AG04449 (cell line): ENCODE data around the gene SDK1.

Source experiments
- CTCF ChIA-PET: fragments of 350-600 bp; formaldehyde crosslinking; extraction: SDS; loops from one replicate; lab custom pipeline; 2021; ENCODE audit warnings: antibody characterized with exemption; lab: Yijun Ruan, JAX
- POLR2A ChIA-PET: fragments of 400-600, 350-600 bp; formaldehyde crosslinking; extraction: SDS; loops from one replicate; lab custom pipeline; 2020; ENCODE audit warnings: antibody characterized with exemption, inconsistent platforms; lab: Yijun Ruan, JAX
- DNase-seq: peaks from one replicate; pipeline ENCODE4 v3.0.0-alpha.2; 2010; ENCODE audit warnings: low read depth, low spot score
- H3K4me3 ChIP-seq: 2 replicates; pipeline ENCODE4 v1.5.1; 2011; ENCODE audit warnings: low read depth, mild to moderate bottlenecking, control low read depth, low read length
- TF ChIP-seq, protein P1 (sequence below): IDR thresholded peaks from one replicate; pipeline ENCODE4 v1.5.1; 2011; ENCODE audit warnings: mild to moderate bottlenecking, moderate library complexity, low read length, control low read depth, inconsistent platforms; ENCODE audit not compliant: insufficient read depth; ENCODE audit errors: missing control alignments

SDK1 gene

DNA sequence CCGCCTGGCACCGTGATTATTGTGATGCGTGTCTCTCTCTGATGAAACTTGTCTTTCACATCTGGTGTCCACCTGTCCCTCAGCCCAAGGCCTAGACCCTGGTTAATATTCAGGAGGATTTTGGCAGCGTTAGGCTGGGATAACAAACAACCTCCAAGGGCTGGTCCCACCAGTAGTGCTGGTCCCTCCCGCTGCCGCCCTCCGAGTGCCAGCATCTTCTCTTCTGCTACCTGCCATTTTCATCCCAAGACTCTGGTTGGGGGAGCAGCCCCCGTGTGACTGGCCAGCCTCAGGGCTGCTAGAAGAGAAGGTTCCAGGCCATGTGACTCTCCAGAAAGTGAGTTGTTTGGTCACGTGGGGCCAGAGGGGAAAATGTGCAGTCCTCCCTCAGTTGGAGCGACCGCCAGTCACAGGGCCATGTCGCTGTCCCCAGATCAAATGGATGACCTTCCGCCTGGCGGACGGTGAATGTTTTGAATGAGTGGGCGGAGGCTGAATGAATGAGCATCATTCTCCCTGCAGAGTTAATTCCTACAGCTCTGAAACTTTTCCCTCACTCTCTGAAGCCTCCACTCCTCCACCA, 901.2 kb downstream of the SDK1 start:
- no peak for DNase-seq
- CTCF ChIA-PET = no interaction called here
- POLR2A ChIA-PET = no interaction called here
- no peak overlapping the region for H3K4me3 ChIP-seq
- TF ChIP-seq, protein P1, sequence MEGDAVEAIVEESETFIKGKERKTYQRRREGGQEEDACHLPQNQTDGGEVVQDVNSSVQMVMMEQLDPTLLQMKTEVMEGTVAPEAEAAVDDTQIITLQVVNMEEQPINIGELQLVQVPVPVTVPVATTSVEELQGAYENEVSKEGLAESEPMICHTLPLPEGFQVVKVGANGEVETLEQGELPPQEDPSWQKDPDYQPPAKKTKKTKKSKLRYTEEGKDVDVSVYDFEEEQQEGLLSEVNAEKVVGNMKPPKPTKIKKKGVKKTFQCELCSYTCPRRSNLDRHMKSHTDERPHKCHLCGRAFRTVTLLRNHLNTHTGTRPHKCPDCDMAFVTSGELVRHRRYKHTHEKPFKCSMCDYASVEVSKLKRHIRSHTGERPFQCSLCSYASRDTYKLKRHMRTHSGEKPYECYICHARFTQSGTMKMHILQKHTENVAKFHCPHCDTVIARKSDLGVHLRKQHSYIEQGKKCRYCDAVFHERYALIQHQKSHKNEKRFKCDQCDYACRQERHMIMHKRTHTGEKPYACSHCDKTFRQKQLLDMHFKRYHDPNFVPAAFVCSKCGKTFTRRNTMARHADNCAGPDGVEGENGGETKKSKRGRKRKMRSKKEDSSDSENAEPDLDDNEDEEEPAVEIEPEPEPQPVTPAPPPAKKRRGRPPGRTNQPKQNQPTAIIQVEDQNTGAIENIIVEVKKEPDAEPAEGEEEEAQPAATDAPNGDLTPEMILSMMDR = no peak

DNA sequence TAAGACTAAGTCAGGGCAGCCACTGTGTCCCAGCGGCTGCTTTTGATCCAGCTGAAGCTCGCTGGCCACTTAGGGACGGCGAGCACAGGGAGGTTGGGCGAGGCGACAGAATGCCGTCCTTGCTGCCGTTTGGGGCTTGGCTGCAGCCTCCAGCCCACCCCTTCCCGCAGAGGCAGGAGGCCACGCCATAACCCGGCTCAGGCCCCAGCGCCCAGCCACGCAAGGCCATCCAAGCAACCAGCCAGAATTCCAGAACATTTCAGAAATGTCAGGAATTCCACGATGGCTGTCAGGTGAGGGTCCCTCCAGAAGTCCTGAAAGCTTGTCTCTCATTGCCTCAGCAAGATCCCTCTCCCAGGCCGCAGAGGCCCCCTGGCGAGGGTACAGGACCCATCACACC, 901.9 kb downstream of the SDK1 start:
- ChIA-PET CTCF (no interaction called here), POLR2A (no interaction called here)
- TF ChIP-seq, protein P1 = no peak
- no peak for DNase-seq
- no peak overlapping the region for H3K4me3 ChIP-seq

DNA sequence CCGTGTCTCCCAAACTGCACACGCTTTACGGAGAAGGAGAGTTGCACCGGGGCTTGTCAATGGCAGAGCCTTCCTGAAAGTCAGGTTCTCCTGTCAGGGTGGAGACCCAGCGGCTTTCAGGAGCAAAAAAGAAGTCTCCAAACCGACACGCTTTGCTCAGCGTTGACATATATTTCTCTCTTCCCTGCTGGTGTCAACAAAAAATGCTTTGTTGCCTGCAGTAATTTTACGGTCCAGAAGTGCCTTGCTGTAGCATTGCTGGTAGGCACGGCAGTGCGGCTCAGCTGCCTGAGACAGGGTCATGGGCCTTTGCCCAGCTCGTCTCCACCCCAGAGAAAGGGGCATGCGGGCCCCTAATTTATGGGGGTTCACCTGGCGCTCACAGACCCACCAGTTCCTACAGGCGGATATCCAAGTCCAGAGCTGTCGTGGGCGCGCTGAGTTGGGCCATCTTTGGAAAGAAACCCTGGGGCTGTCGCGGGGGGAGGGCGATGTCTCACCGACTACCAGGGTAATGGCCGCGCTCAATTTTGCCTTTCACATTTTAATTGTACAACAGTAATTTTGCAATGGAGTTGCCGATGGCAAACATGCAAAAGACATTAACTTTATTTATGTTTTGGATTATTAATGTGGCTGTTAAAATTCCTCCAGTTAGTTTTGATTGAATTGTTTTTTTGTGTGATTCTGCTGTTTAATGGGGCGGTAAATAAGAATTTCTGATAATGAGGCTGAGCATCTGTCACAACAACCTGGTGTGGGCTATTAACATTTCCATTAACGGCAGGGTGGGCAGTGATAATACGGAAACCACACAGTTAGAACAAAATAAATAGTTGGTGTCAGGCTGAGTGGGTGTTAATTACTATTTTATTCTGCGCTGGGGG, 902.8 kb downstream of the SDK1 start:
- DNase-seq = no peak
- ChIA-PET POLR2A (no interaction called here), CTCF (no interaction called here)
- TF ChIP-seq, protein P1 = no peak
- H3K4me3 ChIP-seq = no peak overlapping the region

DNA sequence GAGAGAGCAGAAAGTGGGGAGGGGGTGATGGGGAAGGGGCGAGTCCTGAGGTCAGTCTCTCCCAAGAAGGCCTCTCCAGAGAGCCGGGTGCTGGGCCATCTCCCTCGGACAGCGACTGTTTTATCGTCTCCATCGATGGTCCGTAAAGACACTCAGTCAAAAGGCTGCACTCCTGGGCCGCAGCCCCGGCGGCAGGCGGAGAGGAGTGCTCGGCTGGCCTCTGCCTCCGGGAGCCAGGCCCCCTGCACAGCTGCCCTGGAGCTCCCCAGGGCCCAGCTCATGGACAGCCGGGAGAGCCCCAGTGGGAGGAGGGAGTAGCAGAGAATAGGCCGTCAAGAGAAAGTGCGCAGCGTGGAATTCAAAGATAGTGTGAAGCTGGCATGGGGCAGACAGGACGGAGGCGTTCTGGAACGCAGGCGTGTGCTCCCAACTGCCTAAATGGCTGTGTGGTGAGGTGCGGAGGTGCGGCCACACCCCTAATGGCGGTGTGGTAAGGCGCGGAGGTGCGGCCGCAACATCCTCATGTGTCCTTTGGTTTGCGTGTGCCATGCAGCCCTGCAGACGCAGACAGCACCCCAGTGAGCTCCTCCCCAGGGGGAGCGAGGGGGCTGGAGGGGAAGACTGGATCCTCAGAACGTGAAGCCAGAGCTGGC, 903.6 kb downstream of the SDK1 start:
- no peak overlapping the region for H3K4me3 ChIP-seq
- CTCF ChIA-PET = no interaction called here
- POLR2A ChIA-PET = no interaction called here
- TF ChIP-seq, protein P1 = no peak
- DNase-seq = no peak

DNA sequence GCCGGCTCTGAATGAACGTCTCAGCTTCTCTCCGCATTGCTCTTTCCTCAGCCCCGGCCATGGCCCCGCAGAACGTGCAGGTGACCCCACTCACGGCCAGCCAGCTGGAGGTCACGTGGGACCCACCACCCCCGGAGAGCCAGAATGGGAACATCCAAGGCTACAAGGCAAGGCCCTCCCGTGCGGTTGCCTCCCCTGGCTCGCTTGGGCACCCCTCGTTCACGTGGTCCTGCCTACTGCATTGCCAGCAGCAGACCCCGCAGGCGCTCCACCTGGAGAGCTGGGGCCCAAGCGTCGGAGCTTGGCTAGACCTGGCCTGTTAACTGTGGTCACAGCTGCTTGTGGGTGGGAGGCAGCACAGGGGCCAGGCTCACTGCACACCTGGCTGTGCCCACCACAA, 904.8 kb downstream of the SDK1 start:
- POLR2A ChIA-PET = no interaction called here
- TF ChIP-seq, protein P1 = no peak
- DNase-seq = no peak
- CTCF ChIA-PET = no interaction called here
- H3K4me3 ChIP-seq = no peak overlapping the region

DNA sequence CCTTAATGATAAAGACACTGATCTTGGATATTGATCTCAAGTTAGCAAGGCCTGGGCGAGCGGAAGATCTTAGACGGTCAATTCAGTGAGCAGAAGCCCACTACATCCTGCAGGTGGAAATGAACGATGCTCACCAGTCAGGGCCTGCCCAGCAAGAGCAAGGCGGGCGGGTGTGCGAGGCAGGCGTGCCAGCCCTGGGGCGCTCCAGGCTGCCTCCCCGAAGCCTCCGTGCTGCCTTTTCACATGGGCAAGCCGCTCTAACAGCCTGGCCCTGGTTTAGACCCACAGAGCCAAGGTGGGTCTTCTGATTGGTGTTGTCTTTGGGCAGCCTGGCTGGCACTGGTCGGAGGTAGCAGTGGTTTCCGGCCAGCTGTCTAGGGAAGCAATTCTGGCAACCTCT, 906.0 kb downstream of the SDK1 start:
- no peak overlapping the region for H3K4me3 ChIP-seq
- POLR2A ChIA-PET = no interaction called here
- DNase-seq = no peak
- CTCF ChIA-PET = no interaction called here
- TF ChIP-seq, protein P1 = no peak
